ENCODE data around the gene SPTSSA. TPM values are rescaled to one million over a fixed set of nuclear protein-coding genes. Genes with fewer than 3 reads are reported as not detected.
A peak's percentile ranks its signal among the peaks of the same experiment; 100 is the strongest.

SPTSSA gene
- total and polyA plus RNA-seq, 7 donors = 22.8 to 79.3 (median 29.3) TPM

- intact Hi-C loops (cut with DNase I) = no loop called here
- H3K27ac ChIP-seq = peak overlapping the region in 1 of 4 donors; percentile 14
- WGBS, 2 donors = 25 to 47% methylated on average over 2 of the region's 2 CpGs
Measured at GRCh38 chr14:34502545-34503225, 40.6 kb upstream of the SPTSSA start.

GRCh38 chr14:34502001-34502400, 40.0 kb upstream of the SPTSSA start:
- DNase-seq = no peak
- H3K4me1 ChIP-seq = peaks cover 0 to 19% (median 14%) of the 10 kb centered on the region in 4 donors
- TF ChIP-seq EP300 (IDR thresholded peaks at IDR 0.05) (no peak), POLR2AphosphoS5 (IDR thresholded peaks at IDR 0.05) (no peak), POLR2A (IDR thresholded peaks at IDR 0.05) (no peak), CTCF (IDR thresholded peaks at IDR 0.05) (no peak)
- no peak overlapping the region for H3K27ac ChIP-seq
- H3K36me3 ChIP-seq = no peaks in the 10 kb centered on the region
- intact Hi-C loops (cut with DNase I) = no loop called here
- H3K27me3 ChIP-seq = no peaks in the 10 kb centered on the region
- H3K9me3 ChIP-seq = no peaks in the 10 kb centered on the region
- H3K4me3 ChIP-seq = no peak overlapping the region
- WGBS, 2 donors = 87 to 93% methylated on average over 2 of the region's 2 CpGs

More at GRCh38 chr14:34502545-34503225, 40.6 kb upstream of the SPTSSA start:
- no peak for DNase-seq
- Histone ChIP-seq H3K36me3 (no peaks in the 10 kb centered on the region), H3K4me3 (no peak overlapping the region), H3K9me3 (no peaks in the 10 kb centered on the region), H3K4me1 (peaks cover 0 to 12% (median 7%) of the 10 kb centered on the region in 4 donors), H3K27me3 (no peaks in the 10 kb centered on the region)
- TF ChIP-seq POLR2A (IDR thresholded peaks at IDR 0.05) (no peak), EP300 (IDR thresholded peaks at IDR 0.05) (no peak), POLR2AphosphoS5 (IDR thresholded peaks at IDR 0.05) (no peak), CTCF (IDR thresholded peaks at IDR 0.05) (no peak)

GRCh38 chr14:34501004-34501580, 39.1 kb upstream of the SPTSSA start:
- DNase-seq = no peak
- intact Hi-C loops (cut with DNase I) = no loop called here
- WGBS, 2 donors = 95 to 97% methylated on average over 4 to 5 of the region's 5 CpGs
- H3K4me1 ChIP-seq = peaks cover 0 to 27% (median 23%) of the 10 kb centered on the region in 4 donors
- H3K27me3 ChIP-seq = no peaks in the 10 kb centered on the region
- no peak overlapping the region for H3K27ac ChIP-seq
- TF ChIP-seq POLR2A (IDR thresholded peaks at IDR 0.05) (no peak), EP300 (IDR thresholded peaks at IDR 0.05) (no peak), POLR2AphosphoS5 (IDR thresholded peaks at IDR 0.05) (no peak), CTCF (IDR thresholded peaks at IDR 0.05) (no peak)
- no peak overlapping the region for H3K4me3 ChIP-seq
- no peaks in the 10 kb centered on the region for H3K36me3 ChIP-seq
- H3K9me3 ChIP-seq = no peaks in the 10 kb centered on the region

GRCh38 chr14:34498684-34499412, 36.8 kb upstream of the SPTSSA start:
- 72 to 90% methylated on average over 6 of the region's 6 CpGs for WGBS, 2 donors
- intact Hi-C loops (cut with DNase I) = loop anchor here (5.0 kb wide), 1 partner anchor 38 kb away; the partner anchor contains the start of gene EAPP
- TF ChIP-seq POLR2A (IDR thresholded peaks at IDR 0.05) (no peak), POLR2AphosphoS5 (IDR thresholded peaks at IDR 0.05) (no peak), EP300 (IDR thresholded peaks at IDR 0.05) (no peak), CTCF (IDR thresholded peaks at IDR 0.05) (peak in 2 of 4 experiments; percentile 19 to 59)
- Histone ChIP-seq H3K27ac (peak overlapping the region in 2 of 4 donors; percentile 85 to 88), H3K4me1 (peaks cover 0 to 27% (median 25%) of the 10 kb centered on the region in 4 donors), H3K36me3 (no peaks in the 10 kb centered on the region), H3K4me3 (no peak overlapping the region), H3K9me3 (no peaks in the 10 kb centered on the region), H3K27me3 (no peaks in the 10 kb centered on the region)
- no peak for DNase-seq

Measured in sigmoid colon (tissue), 7 donors.